UCSD-AML1 (cell line): Measurements from ENCODE around the gene MEG3.
"Not testable (repeated sequence)": the region's sequence is repeated elsewhere in the genome, so short reads cannot be mapped to it uniquely, and the experiment has no call there.

ENCODE experiments used
- DNase-seq: peaks from one replicate; lab custom pipeline; 2025; ENCODE audit not compliant: unreplicated experiment; lab: John Stamatoyannopoulos, UW

The MEG3 gene

GRCh38 chr14:100813291-100813690 is 12.6 kb upstream of the MEG3 start:
- no peak for DNase-seq

DNA sequence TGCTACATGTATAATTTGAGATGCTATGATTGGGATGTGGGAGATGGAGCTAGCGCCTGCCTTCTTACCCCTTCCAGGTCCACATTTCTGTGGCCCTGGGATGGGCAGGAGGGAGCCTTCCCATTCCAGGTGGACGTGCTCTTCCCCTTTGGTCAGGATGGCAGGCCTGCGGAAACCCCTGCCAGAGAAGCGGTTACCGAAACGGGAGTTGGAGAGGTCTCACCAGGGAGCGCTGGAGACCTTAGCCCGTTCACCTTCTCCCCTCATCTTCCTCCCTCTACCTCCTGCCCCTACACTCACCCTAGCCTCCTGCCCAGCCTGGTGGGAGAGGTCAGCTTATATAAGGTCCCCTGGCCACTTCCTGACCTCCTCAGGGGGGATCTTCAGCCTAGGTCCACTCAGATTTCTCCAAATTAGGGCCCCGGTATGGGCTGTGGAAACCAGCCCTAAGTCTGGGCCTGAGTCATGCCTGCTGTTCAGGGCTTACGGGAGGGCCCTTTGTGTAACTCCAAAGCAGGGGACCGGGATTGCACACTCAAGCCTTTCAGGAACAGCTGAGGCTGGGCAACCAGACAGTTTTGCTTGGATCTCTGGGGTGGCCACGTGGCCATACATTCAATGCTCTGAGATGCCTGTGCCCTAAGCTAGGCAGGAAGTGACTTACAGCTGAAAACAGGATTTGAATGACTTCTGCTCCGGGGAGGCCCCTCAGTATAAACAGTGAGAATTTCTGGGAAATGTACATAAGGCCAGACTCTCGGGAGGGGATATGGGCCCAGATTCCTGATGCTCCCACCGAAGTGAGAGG is 10.2 kb upstream of the MEG3 start:
- DNase-seq: peak; percentile 36

DNA sequence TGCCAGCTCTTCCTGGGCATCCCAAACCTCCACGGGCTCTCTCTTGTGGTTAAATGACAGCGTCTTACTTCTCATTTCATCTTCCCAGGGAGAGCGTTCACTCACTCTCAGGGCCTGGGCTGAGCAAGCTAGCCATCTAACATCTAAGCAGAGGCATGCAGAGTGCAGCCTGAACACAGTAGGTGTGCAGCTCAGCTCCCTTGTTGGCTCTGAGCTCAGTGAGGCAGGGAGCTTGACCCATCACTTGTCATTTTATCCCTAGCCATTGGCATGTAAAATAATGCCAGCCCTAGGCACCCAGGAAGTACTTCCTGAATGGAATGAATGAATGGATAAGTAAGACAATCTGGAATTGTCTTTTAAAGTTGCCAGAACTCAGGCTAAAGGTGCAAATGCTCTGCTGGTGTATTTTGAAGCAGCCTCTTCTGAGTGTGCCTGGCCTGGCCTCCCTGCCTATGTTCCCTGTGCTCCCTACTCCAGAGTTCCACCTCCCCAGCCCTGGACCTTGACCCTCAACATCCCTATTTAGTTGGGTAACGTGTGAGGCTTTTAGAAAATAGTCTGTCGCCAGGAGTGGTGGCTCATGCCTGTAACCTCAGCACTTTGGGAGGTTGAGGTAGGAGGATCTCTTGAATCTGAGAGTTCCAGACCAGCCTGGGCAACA is 9.5 kb upstream of the MEG3 start:
- no peak for DNase-seq

DNA sequence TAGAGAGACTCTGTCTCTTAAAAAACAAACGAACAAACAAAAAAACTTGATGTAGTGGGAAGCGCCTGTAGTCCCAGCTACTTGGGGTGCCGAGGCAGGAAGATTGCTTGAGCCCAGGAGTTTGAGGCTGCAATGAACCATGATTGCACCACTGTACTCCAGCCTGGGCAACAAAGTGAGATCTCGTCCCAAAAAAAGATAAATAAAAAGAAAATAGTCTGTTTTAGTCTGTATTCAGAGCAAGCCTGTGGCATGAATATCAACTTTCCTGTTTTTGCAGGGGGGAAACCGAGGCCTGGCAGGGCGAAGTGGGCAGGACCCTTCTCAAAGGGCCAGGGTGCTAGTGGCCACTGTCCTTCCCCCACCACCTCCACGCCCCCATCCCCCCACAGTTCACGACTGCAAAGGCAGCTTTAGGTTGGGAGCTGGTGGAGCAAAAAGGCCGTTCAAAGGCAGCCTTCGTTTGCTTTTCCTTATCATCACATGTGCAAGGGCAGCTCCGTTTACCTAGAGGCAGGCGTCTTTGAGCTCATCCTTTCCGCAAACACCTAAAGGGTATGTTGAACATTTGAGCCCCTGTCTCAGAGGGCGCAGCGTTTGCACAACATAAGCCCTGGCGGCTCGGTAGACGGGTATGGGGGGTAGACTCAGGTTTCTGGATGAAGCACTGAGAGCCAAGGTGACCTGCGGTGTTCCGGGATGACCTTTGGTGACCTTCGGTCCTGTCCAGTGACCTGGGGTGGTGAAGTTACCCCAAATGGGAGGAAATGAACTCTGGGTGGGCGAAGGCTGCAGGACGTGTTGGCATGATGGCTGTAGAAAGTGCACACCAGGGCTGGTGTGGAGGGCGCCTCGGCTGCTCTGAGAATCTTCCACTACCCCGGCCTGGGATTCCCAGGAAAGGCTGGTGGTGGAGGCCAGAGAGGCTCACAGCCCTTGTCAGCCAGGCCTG is 8.7 kb upstream of the MEG3 start:
- DNase-seq: no peak

GRCh38 chr14:100818221-100818699 is 7.7 kb upstream of the MEG3 start:
- no peak for DNase-seq

GRCh38 chr14:100818923-100819322 is 7.0 kb upstream of the MEG3 start:
- DNase-seq: not testable (repeated sequence)

GRCh38 chr14:100819453-100819828 is 6.5 kb upstream of the MEG3 start:
- no peak for DNase-seq

GRCh38 chr14:100819829-100820475 is 6.0 kb upstream of the MEG3 start:
- no peak for DNase-seq

GRCh38 chr14:100820957-100821356 is 5.0 kb upstream of the MEG3 start:
- DNase-seq: no peak

GRCh38 chr14:100822013-100822412 is 3.9 kb upstream of the MEG3 start:
- DNase-seq: no peak

DNA sequence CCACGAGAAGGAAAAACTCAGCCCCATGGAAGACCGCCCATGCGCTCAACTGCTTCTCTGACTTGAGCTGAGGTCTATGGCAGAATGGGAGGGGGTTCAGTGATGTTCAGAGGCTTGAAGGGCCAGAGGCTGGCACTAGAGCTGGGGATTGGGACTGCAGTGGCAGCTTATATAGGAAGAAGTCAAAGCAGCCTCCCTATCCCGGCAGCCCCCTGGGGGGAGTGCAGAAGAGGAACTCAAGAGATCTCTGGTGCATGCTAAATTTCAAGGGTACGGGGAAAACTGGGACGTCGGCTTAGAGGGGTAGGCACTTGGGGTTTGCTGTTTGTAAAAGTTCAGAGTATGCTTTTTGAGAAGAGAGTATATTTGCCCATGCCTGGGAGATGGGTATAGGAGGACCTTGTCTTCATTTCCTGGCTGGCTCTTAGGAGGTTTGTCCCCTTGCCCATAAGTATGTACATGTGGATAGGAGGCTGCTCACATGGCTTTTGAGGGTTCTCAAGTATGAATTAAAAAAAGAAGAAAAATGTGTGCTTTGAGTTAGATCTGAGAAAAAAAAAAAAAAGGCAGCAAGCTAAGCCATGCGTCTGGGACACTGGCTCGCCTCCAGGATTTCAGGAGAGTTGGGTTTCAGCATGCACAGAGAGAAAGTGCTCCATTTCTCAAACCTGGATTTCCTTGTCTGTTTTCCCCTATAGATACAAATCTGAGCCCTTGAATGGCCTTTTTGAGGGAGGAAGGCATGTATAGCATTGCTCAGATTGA is 3.2 kb upstream of the MEG3 start:
- DNase-seq: no peak

DNA sequence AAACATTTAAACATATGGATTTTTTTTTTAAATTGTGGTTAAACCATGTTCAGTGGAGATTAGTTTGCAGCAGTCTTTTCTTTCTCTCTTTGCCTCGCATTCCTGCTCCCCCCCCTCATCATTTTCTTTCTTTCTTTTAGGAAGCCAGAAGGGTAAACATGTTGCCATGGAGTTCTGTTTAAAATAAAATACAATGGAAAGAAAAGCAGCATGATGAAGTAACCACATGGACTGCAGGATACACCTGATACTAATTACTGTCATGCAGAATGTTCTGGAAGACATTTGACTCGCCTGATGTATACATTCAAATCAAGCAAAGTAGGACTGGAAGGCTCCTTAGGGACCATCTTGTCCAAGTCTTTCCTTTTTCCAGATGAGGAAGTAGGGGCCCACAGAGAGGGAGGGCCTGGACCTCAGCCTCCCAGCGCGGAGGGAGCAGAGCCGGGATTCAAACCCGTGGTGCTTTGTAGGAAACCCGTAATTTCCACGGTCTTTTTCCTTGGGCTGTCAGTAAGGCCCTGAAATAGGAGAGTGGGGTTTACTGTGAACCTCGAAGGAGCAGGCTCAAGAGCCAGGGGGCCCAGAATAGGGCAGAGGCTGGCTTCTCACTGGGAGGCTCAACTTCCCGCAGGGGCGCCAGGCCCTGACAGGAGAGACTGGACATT is 2.4 kb upstream of the MEG3 start:
- DNase-seq: no peak

DNA sequence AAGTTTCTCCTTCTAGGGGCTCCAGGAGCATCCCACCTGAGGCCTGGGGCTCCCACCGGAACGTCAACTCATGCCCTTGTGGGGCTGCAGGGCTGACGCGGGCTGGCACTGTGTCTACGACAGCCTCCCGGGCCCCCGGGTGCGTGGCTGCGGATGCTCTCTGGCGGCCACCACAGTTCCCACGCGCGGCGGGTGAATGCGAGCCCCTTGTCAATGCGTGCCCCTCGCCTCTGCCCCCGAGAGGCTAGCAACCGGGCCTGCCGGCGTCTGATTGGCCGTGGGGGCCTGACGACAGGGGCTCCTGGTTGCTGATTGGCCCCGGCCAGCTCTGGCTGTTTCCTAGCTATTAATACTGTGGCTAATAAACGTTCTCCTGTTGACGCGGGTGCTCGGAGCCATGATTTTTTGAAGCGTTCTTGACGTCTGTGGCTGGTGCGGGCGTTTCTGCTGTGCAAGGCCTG is 1.8 kb upstream of the MEG3 start:
- no peak for DNase-seq

GRCh38 chr14:100824901-100825712 is 811 bp upstream of the MEG3 start:
- DNase-seq: no peak

DNA sequence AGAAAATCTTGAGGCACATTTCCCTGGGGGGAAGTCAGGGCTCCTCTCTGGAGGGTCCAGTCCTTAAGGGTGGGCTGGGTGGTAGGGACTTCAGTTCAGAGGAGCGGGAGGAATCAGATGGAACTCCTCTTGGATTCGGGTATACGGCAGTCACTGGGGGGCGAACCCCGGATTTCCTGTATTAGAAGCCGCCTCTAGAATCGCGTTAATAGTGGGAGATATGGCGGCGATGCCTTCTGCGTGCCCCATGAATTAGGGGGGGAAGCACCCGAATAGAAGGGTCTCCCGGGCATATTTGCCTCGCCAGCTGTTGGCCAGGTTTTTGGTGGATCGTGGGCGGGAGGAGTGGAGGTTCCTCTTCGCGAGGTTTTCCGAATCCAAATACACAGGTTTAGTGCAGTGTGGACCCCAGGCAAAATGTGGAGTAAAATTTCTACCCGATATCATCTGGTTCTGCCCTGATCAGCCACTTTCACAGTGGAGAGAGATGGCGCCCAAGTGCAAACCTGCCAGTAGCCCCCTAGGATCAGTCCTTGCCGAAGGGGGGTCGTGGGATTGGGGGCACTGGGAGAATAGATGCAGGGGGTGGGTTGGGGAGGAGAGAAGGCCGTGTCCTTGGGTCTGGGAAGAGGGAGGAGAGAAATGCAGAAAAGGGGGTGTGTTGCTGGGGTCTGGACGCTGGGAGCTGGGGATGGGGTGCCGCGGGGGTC is 628 bp downstream of the MEG3 start:
- DNase-seq: no peak

DNA sequence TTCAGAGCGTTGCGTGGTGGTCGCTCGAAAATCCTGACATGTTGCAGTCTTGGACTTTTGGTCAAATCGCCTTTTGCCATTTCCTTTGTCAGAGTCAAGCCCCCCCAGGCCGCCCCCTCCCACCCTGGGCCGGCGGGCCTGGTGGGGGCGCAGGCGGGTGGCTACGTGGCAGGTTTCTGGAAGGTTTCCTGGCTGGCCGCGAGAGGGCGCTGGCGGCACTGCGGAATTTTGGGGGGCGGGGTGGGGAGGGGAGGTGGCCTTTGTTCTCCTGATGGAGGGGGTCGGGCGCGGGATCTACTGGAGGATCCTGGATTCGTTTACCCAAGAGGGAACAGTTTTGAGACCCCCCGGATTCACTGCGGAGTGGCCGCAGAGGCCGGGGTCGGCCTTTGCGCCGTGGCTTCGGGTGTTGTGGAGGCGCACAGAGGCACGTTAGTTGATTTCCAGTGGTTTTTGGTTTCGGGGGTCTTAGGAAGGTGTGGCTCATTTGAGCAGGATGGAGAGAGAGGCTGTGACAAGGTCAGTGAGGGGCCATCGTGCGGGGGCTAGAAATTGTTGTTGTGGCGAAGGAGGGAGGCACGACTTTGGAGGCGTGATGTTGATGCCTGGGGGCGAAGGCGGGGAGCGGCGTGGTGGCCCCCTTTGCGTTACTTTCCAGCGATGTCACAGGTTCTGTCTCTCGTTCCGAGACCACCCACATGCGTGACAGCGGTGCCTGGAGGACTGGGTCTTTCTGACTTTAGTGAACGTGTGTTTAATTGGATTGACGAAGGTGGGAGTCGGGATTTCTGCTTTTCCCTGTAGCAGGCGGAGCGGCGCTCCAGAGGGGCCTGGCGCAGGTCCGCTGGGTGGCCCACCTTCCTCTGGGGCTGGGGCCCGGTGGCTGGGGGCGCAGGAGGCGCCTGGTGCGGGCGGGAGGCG is 1.4 kb downstream of the MEG3 start:
- DNase-seq: no peak
